Measurements from ENCODE around the gene PDS5B. TPM values are rescaled to one million over a fixed set of nuclear protein-coding genes. Genes with fewer than 3 reads are reported as not detected.
A peak's percentile ranks its signal among the peaks of the same experiment; 100 is the strongest.

PDS5B gene
- total and polyA plus RNA-seq, 9 of the 15 experiments (the other 6 are each of a cell fraction or from before 2014, with no cell fraction given) = 6.2 to 23.7 (median 13.1) TPM

GRCh38 chr13:32587811-32588170 is 1.5 kb downstream of the PDS5B start:
- no peaks in the 10 kb centered on the region for H3K27me3 ChIP-seq (ENCODE audit: control insufficient read depth in 2 of 2, insufficient read depth in 2 of 2, low read length in 2 of 2)
- no peaks in the 10 kb centered on the region for H3K9me3 ChIP-seq (replicated peaks; ENCODE audit: control insufficient read depth, insufficient read depth, low read depth, low read length)
- H3K36me3 ChIP-seq (ENCODE audit: control insufficient read depth, insufficient read depth, low read length) = no peaks in the 10 kb centered on the region
- peak overlapping the region; percentile 66 to 90 for H3K9ac ChIP-seq (ENCODE audit: insufficient read depth in 1 of 2, low read depth in 2 of 2, low read length in 2 of 2)
- CTCF ChIA-PET (ENCODE audit: low intra/inter-chr PET ratio) = interaction anchor here (2.1 kb wide), 1 partner anchor 81 kb away, joined by 15 read pairs; no protein-coding TSS in a partner anchor
- H3K9me1 ChIP-seq (ENCODE audit: control insufficient read depth, insufficient read depth, low read length) = no peaks in the 10 kb centered on the region
- BruUV-seq (replicated peaks) = TSS peak; percentile 68
- peaks cover 2 to 9% of the 10 kb centered on the region in 2 experiments; a peak in 3 of 5 replicates for H3K4me1 ChIP-seq (replicated peaks in 1 of 2; ENCODE audit: control insufficient read depth in 2 of 2, insufficient read depth in 2 of 2, low read length in 2 of 2)
- intact Hi-C loops (cut with micrococcal nuclease) (loop anchor here (1.0 to 5.0 kb wide), 4 partner anchors 63 to 1135 kb away; no protein-coding TSS in a partner anchor), in situ Hi-C loops (cut with MboI) (loop anchor here (10.0 kb wide), 1 partner anchor 67 kb away; no protein-coding TSS in a partner anchor)
- FAIRE-seq (no peak), ATAC-seq (peak; percentile 7; the same call in 2 of the 3 replicates), DNase-seq (ENCODE audit: extremely low read depth in 1 of 4, low spot score in 3 of 4) (peak in 1 of 4 experiments; percentile 6)
- POLR2A ChIA-PET = interaction anchor here (0.7 to 1.0 kb wide), 4 partner anchors 8 to 374 kb away, joined by 3 read pairs; no protein-coding TSS in a partner anchor
- H3K4me3 ChIP-seq = peak overlapping the region; percentile 59
- under 1% methylated on average over 8 of the region's 8 CpGs for WGBS (ENCODE audit: insufficient coverage, low coverage, missing lambda C conversion rate)
- peak overlapping the region; percentile 78 for H3K27ac ChIP-seq (ENCODE audit: extremely low read depth, low read depth, low read length)
- peaks cover 11% of the 10 kb centered on the region; the same call in 1 of the 2 replicates for H4K20me1 ChIP-seq (replicated peaks; ENCODE audit: control insufficient read depth, insufficient read depth, low read length)
- H3K79me2 ChIP-seq (ENCODE audit: control insufficient read depth, insufficient read depth, low read length) = peaks cover 54% of the 10 kb centered on the region
- no peak overlapping the region; the same call in 1 of the 2 replicates for H2AFZ ChIP-seq (ENCODE audit: low read depth, low read length)
- H3K4me2 ChIP-seq (ENCODE audit: insufficient read depth, low read length) = peak overlapping the region; percentile 85
- TF ChIP-seq DPF2 (IDR thresholded peaks at IDR 0.05) = no peak
- no peak for TF ChIP-seq THAP12 (CRISPR knock-in tag; IDR thresholded peaks at IDR 0.05)
- TF ChIP-seq ZBTB7A (IDR thresholded peaks at IDR 0.05; ENCODE audit: borderline replicate concordance, control insufficient read depth, low read depth, low read length) = no peak
- no peak for TF ChIP-seq ESRRA (IDR thresholded peaks at IDR 0.05; ENCODE audit: borderline replicate concordance, low read depth)
- TF ChIP-seq STAT5A (IDR thresholded peaks at IDR 0.05; ENCODE audit: borderline replicate concordance, low read length) = no peak
- no peak for TF ChIP-seq PCBP2 (IDR thresholded peaks at IDR 0.05; ENCODE audit: low read depth, low read length, poor library complexity, severe bottlenecking)
- TF ChIP-seq ATF7 (IDR thresholded peaks at IDR 0.05) = no peak
- TF ChIP-seq PATZ1 (CRISPR knock-in tag; IDR thresholded peaks at IDR 0.05; ENCODE audit: borderline replicate concordance) = no peak
- no peak for TF ChIP-seq KLF10 (CRISPR knock-in tag; IDR thresholded peaks at IDR 0.05)
- no peak for TF ChIP-seq ZNF431 (CRISPR knock-in tag; IDR thresholded peaks at IDR 0.05)
- TF ChIP-seq FOSL1 (tag; conservative IDR thresholded peaks at IDR 0.05) = no peak
- no peak for TF ChIP-seq TARDBP (IDR thresholded peaks at IDR 0.05)
- no peak for TF ChIP-seq MAFK (IDR thresholded peaks at IDR 0.05; ENCODE audit: low read length)
- TF ChIP-seq, protein P1, sequence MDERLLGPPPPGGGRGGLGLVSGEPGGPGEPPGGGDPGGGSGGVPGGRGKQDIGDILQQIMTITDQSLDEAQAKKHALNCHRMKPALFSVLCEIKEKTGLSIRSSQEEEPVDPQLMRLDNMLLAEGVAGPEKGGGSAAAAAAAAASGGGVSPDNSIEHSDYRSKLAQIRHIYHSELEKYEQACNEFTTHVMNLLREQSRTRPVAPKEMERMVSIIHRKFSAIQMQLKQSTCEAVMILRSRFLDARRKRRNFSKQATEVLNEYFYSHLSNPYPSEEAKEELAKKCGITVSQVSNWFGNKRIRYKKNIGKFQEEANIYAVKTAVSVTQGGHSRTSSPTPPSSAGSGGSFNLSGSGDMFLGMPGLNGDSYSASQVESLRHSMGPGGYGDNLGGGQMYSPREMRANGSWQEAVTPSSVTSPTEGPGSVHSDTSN (CRISPR knock-in tag; IDR thresholded peaks at IDR 0.05; ENCODE audit: low read depth) = no peak
- TF ChIP-seq, protein P1 (tag; conservative IDR thresholded peaks at IDR 0.05; ENCODE audit: low read depth) = no peak
